Endothelial cell of umbilical vein (primary cell): Measurements from ENCODE around the gene SLC23A3.

Experiments used
- CTCF ChIP-seq, 2 donors: IDR thresholded peaks; 1 replicate in 1 of 2; 2 replicates in 1 of 2; pipeline ENCODE4 v1.5.1; 2011; ENCODE audit warnings: low read length in 2 of 2, mild to moderate bottlenecking in 2 of 2, moderate library complexity in 2 of 2, control low read depth in 1 of 2, inconsistent platforms in 1 of 2, low read depth in 1 of 2; ENCODE audit not compliant: insufficient read depth in 1 of 2; ENCODE audit errors: extremely low read depth in 1 of 2
- EZH2 ChIP-seq: IDR thresholded peaks from 2 replicates; pipeline ENCODE4 v1.6.1; 2012; ENCODE audit warnings: borderline replicate concordance, low read depth, mild to moderate bottlenecking, moderate library complexity, low read length, inconsistent platforms; ENCODE audit not compliant: severe bottlenecking
- MAX ChIP-seq: IDR thresholded peaks from 2 replicates; pipeline ENCODE4 v1.6.1; 2011; ENCODE audit not compliant: insufficient read depth, insufficient read length
- POLR2A ChIP-seq: IDR thresholded peaks from 2 replicates; pipeline ENCODE4 v1.6.1; 2012; ENCODE audit warnings: low read depth, mild to moderate bottlenecking, control low read depth, low read length
- POLR2AphosphoS5 ChIP-seq: IDR thresholded peaks from 2 replicates; pipeline ENCODE4 v1.6.1; 2012; ENCODE audit warnings: low read depth, mild to moderate bottlenecking, control low read depth, low read length, moderate library complexity; ENCODE audit not compliant: insufficient read depth

- TF ChIP-seq CTCF (IDR thresholded peaks at IDR 0.05; ENCODE audit: extremely low read depth in 1 of 2, insufficient read depth in 1 of 2, low read depth in 1 of 2, low read length in 2 of 2) (no peak), EZH2 (no peak), POLR2AphosphoS5 (no peak), MAX (no peak), POLR2A (no peak)
These were observed 11.1 kb upstream of the SLC23A3 start for GRCh38 chr2:219180961-219181360.
